ENCODE measurements around the gene SAPCD2.
"Not testable (repeated sequence)": the region's sequence is repeated elsewhere in the genome, so short reads cannot be mapped to it uniquely, and the experiment has no call there.

SAPCD2 gene, protein sequence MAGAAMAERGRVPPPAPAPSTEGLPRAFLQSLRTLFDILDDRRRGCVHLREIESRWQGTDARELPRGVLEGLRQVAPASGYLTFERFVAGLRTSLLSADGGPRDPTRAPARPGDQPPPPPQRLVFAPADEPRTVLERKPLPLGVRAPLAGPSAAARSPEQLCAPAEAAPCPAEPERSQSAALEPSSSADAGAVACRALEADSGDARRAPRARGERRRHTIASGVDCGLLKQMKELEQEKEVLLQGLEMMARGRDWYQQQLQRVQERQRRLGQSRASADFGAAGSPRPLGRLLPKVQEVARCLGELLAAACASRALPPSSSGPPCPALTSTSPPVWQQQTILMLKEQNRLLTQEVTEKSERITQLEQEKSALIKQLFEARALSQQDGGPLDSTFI

DNA sequence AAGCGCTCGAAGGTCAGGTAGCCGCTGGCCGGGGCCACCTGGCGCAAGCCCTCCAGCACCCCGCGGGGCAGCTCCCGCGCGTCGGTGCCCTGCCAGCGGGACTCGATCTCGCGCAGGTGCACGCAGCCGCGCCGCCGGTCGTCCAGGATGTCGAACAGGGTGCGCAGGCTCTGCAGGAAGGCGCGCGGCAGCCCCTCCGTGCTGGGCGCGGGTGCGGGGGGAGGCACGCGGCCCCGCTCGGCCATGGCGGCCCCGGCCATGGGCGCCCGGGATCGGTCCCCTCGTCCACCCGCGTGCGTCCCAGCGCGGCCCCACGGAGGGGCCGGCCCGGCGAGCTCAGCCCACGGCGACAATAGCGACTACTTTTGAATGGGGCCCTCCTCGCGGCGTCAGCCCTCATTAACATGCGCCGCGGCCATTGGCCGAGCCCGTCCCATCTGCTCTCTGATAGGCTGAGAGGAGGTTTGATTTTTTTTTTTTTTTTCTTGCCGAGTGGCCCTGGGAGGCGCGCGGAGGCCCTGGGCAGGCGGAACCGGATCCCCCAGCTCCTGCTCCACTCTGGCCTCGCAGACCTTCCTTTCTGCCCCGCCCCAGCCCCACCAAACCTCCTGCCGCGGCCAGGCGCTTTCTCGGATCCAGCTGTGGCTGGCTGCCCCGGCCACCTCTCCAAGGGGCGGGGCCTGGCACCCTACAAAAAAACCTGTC is at the start of gene SAPCD2:
Gene SAPCD2, minus strand, starts transcription at position 357 of the 705 bp plus-strand sequence. Its CDS starts 97 bp downstream, at position 260.
- DNase-seq, result peak; percentile 81 to 87

DNA sequence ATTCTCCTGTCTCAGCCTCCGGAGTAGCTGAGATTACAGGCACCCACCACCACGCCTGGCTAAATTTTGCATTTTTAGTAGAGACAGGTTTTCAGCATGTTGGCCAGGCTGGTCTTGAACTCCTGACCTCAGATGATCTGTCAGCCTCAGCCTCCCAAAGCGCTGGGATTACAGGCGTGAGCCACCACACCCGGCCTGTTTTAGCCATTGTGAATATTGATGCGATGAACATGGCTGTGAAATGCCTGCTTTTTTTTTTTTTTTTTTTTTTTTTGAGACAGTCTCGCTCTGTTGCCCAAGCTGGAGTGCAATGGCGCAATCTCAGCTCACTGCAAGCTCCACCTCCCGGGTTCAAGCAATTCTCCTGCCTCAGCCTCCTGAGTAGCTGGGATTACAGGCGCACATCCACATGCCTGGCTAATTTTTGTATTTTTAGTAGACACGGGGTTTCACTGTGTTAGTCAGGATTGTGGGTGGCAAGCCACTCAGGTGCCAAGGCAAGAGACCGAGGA is 47.8 kb upstream of the SAPCD2 start:
- not testable (repeated sequence) for DNase-seq

GRCh38 chr9:137117269-137117731 is 46.9 kb upstream of the SAPCD2 start:
- DNase-seq, result no peak

DNA sequence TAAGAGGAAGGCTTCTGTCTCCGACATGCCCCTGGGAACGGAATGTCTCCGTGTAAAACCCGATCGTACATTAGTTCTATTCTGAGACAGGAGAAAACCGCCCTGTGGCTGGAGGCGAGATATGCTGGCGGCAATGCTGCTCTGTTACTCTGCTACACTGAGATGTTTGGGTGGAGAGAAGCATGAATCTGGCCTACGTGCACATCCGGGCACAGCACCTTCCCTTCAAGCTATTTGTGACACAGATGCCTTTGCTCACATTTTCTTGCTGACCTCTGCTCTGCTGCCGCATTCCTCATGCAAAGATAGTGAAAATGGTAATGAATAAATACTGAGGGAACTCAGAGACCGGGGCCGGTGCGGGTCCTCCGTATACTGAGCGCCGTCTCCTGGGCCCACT is 46.4 kb upstream of the SAPCD2 start:
- DNase-seq, result no peak

DNA sequence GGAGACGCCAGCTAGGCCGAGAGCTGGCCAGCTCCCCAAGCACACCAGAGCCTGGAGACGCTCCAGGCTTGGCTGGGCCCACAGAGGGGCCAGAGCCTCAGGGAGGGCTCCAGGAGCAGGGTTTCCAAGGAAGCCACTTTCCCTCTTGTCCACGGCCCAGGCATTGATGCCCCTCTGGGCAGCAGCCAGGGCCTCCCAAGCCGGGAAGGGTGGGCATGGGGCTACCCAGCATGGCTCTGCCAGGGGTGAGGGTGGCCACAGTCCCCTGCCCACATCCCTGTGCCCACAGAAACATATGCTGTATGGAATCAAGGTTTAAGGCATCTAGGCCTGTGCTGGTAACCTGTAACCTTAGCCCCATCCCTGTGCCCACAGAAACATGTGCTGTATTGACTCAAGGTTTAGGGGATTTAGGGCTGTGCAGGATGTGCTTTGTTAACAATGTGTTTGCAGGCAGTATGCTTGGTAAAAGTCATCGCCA is 45.7 kb upstream of the SAPCD2 start:
- DNase-seq, result no peak

DNA sequence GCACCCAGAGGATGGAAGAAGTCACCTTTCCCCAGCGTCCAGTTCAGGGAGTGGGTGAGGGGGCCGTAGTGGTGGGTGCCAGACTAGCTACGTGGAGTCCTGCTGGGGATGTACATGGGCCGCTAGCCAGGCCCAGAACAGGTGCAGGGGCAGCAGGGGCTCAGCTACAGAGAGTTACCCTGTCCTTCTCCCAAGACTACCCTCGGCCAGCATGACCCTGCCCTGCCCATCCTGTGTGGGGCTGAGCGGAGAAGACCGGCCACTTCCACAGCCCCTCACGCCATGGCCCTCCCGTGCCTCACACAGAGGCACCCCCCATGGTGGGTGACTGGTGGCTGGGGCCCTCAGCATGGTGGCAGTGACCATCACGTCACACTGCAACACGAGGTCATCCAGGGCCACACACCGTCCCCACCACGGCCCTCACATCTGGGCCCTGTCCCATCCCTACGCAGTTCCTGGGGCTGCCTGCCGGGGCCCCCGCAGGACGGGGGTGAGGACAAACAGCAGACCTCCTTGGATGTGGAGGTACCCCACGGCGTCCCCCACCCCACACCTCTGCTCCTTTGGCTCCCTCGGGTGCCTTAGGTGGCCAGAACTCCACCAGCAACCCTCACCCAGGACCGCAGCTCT is 45.2 kb upstream of the SAPCD2 start:
- no peak for DNase-seq

DNA sequence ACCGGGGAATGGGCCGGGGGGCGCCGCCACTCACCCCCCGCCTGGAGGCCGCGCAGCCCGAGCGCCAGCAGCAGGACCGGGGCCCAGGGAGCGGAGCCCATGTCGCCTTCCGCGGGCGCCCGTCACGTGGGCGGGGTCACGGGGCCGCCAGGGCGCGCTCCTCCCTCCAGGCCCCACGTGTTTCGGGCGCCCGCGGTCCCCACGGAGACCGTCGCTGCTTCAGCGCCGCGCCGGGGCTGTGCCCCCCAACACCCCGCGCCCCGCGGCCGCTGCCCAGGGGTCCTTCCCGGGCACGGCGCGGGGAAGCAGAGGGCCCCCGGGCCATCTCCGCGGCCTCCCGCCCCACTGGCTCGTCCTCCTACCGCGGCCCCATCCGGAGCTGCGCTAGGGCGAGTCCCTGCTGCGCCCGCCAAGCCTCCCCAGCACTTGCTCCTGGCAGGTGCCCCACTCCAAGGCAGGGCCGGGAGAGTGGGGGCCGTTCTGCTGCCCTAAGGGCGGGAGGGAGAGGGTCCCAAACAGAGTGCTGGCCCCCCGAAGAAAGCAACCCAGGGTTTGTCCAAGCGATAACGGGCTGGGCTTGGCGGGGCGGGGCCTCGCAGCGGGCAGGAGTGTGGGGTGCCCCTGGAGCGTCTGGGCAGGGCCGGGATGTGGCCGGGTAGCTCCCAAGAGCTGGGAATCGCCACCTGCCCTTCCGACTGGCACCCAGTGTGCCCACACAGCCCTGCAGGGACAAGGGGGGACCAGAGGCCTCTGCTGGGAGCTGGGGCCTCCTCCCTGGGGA is 44.4 kb upstream of the SAPCD2 start, which contains the start of gene DPP7:
Gene DPP7, minus strand, starts transcription at position 121 of the 781 bp plus-strand sequence. Its CDS starts 20 bp downstream, at position 101.
- DNase-seq, result peak; percentile 79 to 83

DNA sequence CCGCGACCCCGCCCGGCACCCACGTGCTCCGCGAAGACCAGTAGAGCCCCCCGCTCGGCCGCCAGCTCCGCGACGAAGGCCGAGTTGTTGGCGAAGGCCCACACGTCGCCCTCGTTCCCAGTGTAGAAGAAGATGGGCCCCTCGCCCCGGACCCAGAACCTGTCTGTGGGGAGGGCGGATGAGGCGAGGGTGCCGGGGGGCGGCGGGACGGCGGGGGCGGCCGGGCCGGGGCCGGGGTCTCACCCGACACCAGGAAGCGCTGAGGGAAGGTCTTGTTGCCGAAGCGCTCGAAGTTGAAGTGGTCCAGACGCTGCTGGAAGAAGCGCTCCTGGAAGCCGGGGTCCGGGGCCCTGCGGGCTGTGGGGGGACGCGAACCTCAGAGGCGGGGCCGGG is 43.9 kb upstream of the SAPCD2 start:
- peak in 1 of 2 experiments; percentile 26 for DNase-seq

DNA sequence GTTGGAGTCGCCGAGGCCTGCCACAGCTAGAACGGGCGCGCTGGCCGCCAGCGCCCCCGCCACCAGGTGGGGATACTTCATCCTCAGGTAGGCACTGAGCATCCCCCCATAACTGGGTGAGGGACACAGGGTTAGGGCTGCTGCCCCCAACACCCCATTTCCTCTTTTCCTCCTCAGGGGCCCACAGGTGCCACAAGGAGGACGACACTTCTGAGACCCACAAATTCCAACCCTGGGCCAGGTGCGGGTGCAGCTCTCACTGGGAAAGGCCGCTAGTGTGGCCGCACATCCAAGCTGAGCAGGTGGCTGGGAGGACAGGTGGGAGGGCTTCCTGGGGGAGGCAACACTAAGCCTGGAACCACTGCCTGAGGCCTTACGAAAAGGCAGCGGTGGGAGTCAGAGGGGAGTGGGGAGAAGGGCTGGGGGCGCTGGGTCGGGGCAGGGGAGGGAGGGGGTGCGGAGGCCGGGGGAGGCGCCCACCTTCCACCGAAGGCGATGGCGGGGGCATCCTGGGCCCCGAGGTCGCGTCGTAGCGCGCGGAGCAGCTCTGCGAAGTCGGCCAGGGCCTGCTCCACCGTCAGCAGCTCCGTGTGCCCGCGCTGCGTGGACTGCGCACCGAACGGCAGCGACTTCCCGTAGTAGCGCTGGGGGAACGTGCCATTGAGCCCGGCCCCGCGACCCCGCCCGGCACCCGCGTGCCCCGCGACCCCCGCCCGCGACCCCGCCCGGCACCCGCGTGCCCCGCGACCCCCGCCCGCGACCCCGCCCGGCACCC is 43.2 kb upstream of the SAPCD2 start:
- peak in 1 of 2 experiments; percentile 30 for DNase-seq

DNA sequence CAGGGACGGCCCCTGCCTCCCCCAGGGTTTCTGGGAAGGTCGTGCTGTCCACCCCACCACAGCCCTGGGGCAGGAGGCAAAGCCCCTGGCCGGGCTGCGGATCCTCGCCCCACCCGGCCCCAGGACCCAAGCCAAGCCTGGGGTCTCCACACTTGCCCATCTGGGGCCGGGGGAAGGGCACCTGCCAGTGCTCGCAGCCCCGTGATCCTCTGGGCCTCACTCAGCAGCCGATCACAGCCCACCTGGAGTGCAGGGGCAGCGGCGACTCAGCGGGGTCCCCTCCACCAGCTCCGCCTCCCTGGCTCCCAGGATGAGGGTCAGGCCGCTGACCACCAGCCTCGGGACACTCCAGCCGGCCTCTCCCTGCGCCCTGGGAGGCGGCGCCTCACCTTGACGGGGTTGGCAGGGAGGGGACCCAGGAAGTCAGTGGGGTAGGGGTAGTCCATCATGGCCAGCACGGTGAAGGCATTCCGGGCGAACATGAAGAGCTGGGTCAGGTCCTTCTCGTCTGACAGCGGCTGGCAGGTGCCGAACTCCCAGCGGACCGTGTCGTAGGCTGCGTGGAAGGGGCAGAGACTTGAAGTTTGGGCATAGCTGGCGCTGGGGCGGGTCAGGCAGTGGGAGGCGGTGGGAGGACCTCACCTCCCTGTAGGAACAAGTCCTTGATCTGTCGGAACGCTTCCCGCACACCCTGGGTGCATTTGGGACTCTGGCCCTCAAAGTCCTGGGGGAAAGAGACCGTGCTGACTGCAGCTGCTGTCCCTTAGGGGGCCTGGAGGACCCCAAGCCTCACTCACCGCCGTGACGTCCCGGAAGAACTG is 42.4 kb upstream of the SAPCD2 start:
- DNase-seq, result no peak

- DNase-seq, result no peak
Observed at GRCh38 chr9:137111788-137112563, 41.6 kb upstream of the SAPCD2 start.

DNA sequence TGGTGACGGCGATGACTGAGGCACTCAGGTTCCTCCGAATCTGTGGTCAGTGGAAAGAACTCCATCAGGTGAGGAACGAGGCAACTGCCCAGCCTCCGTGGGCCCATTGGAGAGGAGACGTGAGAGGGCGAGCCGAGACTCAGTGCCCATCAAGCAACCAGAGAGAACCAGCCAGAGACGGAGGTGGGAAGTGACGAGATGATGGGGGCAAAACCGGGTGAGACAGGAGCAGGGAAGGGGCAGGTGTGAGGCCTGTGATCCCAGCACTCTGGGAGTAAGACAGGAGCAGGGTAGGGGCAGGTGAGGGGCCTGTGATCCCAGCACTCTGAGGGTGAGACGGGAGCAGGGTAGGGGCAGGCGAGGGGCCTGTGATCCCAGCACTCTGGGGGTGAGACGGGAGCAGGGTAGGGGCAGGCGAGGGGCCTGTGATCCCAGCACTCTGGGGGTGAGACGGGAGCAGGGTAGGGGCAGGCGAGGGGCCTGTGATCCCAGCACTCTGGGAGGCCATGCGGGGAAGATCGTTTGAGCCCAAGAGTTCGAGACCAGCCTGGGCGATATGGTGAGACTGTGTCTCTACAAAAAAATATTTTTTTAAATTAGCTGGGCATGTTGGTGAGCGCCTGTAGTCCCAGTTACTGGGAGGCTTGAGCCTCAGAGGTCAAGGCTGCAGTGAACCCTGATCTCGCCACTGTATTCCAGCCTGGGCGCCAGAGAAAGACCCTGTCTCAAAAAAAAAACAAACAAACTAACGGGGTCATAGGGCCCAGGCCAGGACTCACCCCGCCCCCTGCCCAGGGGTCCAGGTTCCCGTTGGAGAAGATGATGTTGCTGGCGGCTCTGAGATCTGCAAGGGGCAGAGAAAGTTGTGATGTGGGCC is 40.8 kb upstream of the SAPCD2 start:
- no peak for DNase-seq

GRCh38 chr9:137110147-137110910 is 40.0 kb upstream of the SAPCD2 start:
- no peak for DNase-seq

- no peak for DNase-seq
Observed at GRCh38 chr9:137109250-137110146, 39.1 kb upstream of the SAPCD2 start.

- DNase-seq, result no peak
Observed at GRCh38 chr9:137108608-137109249, 38.4 kb upstream of the SAPCD2 start.

GRCh38 chr9:137107982-137108381 is 37.6 kb upstream of the SAPCD2 start:
- DNase-seq, result no peak
